MCF 10A (cell line): ENCODE data around the gene CECR2. TPM values are rescaled to one million over a fixed set of nuclear protein-coding genes. Genes with fewer than 3 reads are reported as not detected.
A peak's percentile ranks its signal among the peaks of the same experiment; 100 is the strongest.

ENCODE experiments used
- BruUV-seq: library from RNA; stranded (reverse); fragments of 400-500 nt; replicated peaks from 2 replicates; lab custom pipeline; 2021; lab: Mats Ljungman, UMichigan
- CTCF ChIA-PET: fragments of 300-600 bp; sonication (Branson Sonifier 250); formaldehyde crosslinking; extraction: SDS; loops from one replicate; lab custom pipeline; 2021; ENCODE audit warnings: antibody characterized with exemption, inconsistent platforms; lab: Yijun Ruan, JAX
- POLR2A ChIA-PET: fragments of 300-600, 350-650 bp; sonication (Branson Sonifier 250); formaldehyde crosslinking; extraction: SDS; loops from one replicate; lab custom pipeline; 2020; ENCODE audit warnings: antibody characterized with exemption, inconsistent platforms; lab: Yijun Ruan, JAX
- DNase-seq: peaks from one replicate; pipeline ENCODE4 v3.0.0-alpha.2; 2018; ENCODE audit not compliant: unreplicated experiment
- H3K27ac Mint-ChIP-seq: one replicate; pipeline ENCODE4 v1.8.0; 2022; ENCODE audit warnings: mild to moderate bottlenecking, low read depth, mixed read lengths; ENCODE audit not compliant: unreplicated experiment
- H3K27me3 Mint-ChIP-seq: one replicate; pipeline ENCODE4 v1.8.0; 2022; ENCODE audit warnings: mixed read lengths; ENCODE audit not compliant: insufficient read depth, unreplicated experiment
- H3K36me3 Mint-ChIP-seq: one replicate; pipeline ENCODE4 v1.8.0; 2022; ENCODE audit warnings: mild to moderate bottlenecking, moderate library complexity, mixed read lengths; ENCODE audit not compliant: insufficient read depth, unreplicated experiment
- H3K4me1 Mint-ChIP-seq: one replicate; pipeline ENCODE4 v1.8.0; 2022; ENCODE audit warnings: mixed read lengths; ENCODE audit not compliant: insufficient read depth, unreplicated experiment
- H3K4me3 Mint-ChIP-seq: one replicate; pipeline ENCODE4 v1.8.0; 2022; ENCODE audit warnings: mild to moderate bottlenecking, moderate library complexity, mixed read lengths; ENCODE audit not compliant: unreplicated experiment
- H3K9me3 Mint-ChIP-seq: one replicate; pipeline ENCODE4 v1.8.0; 2022; ENCODE audit warnings: mixed read lengths; ENCODE audit not compliant: unreplicated experiment
- CTCF ChIP-seq: fragments of 200-600 bp; IDR thresholded peaks from one replicate; pipeline ENCODE4 v1.8.0; 2022; ENCODE audit warnings: antibody characterized with exemption, mild to moderate bottlenecking; ENCODE audit not compliant: unreplicated experiment
- intact Hi-C: fragments of 100-400 bp; cut with micrococcal nuclease; formaldehyde crosslinking; loops from 2 replicates; pipeline ENCODE4 v1.14.1; 2022
- total RNA-seq: library from RNA; stranded (reverse); gene quantifications from 2 replicates; pipeline ENCODE4 v1.2.3, GENCODE V29; 2022

CECR2 gene
- total RNA-seq, 1 experiment from 2014 or later: not detected

GRCh38 chr22:17590586-17590985, 221.3 kb downstream of the CECR2 start:
- BruUV-seq: no TSS peak
- Mint-ChIP-seq H3K4me1 (no peaks in the 10 kb centered on the region), H3K27me3 (no peaks in the 10 kb centered on the region), H3K4me3 (no peak overlapping the region), H3K9me3 (no peaks in the 10 kb centered on the region), H3K27ac (no peak overlapping the region), H3K36me3 (peaks cover 67% of the 10 kb centered on the region)
- no peak for DNase-seq
- no peak for TF ChIP-seq CTCF
- CTCF ChIA-PET: interaction anchor here (0.6 to 3.8 kb wide), 4 partner anchors 19 to 41 kb away, joined by 3 to 15 read pairs (median 4); no protein-coding TSS in a partner anchor
- POLR2A ChIA-PET: interaction anchor here (0.6 to 1.6 kb wide), 6 partner anchors 8 to 38 kb away, joined by 3 to 7 read pairs (median 4); partner anchors contain the start of gene ATP6V1E1
- intact Hi-C loops: no loop called here

- ChIA-PET POLR2A (interaction anchor here (0.7 kb wide), 1 partner anchor 11 kb away, joined by 3 read pairs; no protein-coding TSS in a partner anchor), CTCF (interaction anchor here (0.7 to 2.5 kb wide), 2 partner anchors 33 to 350 kb away, joined by 5 to 7 read pairs; no protein-coding TSS in a partner anchor)
- Mint-ChIP-seq H3K4me3 (no peak overlapping the region), H3K4me1 (no peaks in the 10 kb centered on the region), H3K27me3 (no peaks in the 10 kb centered on the region), H3K36me3 (peaks cover 83% of the 10 kb centered on the region), H3K27ac (no peak overlapping the region), H3K9me3 (no peaks in the 10 kb centered on the region)
- DNase-seq: no peak
- TSS peak; percentile 59 for BruUV-seq
- intact Hi-C loops: no loop called here
- TF ChIP-seq CTCF: no peak
Measured at GRCh38 chr22:17592201-17592600, 222.9 kb downstream of the CECR2 start.

- no peaks in the 10 kb centered on the region for H3K9me3 Mint-ChIP-seq
Measured at GRCh38 chr22:17596226-17596625, 227.0 kb downstream of the CECR2 start.

DNA sequence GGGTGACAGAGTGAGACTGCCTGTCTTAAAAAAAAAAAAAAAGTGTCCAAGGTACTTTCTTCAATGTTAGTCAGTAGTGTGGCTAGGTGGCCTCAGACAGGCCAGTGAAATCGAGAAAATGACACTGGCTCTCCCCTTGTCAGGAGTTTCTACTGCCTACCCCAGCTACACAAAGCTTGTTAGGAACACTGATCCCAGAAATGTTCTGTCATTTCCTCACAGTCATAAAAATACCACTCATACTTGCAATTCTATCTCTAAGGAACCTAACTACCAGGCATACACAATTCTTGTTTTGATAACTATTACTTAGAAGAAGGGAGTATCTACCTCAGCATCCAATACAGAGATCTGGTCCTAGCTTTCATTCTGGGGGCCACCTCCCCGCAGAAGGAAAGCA, 228.0 kb downstream of the CECR2 start:
- CTCF ChIA-PET: no interaction called here
- no peak for TF ChIP-seq CTCF
- Mint-ChIP-seq H3K9me3 (no peaks in the 10 kb centered on the region), H3K27ac (no peak overlapping the region), H3K36me3 (peaks cover 94% of the 10 kb centered on the region), H3K4me1 (no peaks in the 10 kb centered on the region), H3K4me3 (no peak overlapping the region), H3K27me3 (no peaks in the 10 kb centered on the region)
- POLR2A ChIA-PET: interaction anchor here (1.0 to 1.1 kb wide), 3 partner anchors 21 to 42 kb away, joined by 3 to 4 read pairs (median 4); partner anchors contain the start of gene BCL2L13
- BruUV-seq: no TSS peak
- intact Hi-C loops: no loop called here
- no peak for DNase-seq

More at GRCh38 chr22:17596226-17596625, 227.0 kb downstream of the CECR2 start:
- Mint-ChIP-seq H3K36me3 (peaks cover 99% of the 10 kb centered on the region), H3K27ac (no peak overlapping the region), H3K4me3 (no peak overlapping the region), H3K4me1 (no peaks in the 10 kb centered on the region), H3K27me3 (no peaks in the 10 kb centered on the region)
- no peak for DNase-seq
- TF ChIP-seq CTCF: no peak
- ChIA-PET POLR2A (no interaction called here), CTCF (interaction anchor here (0.6 kb wide), 1 partner anchor 51 kb away, joined by 3 read pairs; no protein-coding TSS in a partner anchor)
- intact Hi-C loops: no loop called here
- no TSS peak for BruUV-seq
